Renal cortical epithelial cell (primary cell): ENCODE results near the gene CCDC24. TPM values are rescaled to one million over a fixed set of nuclear protein-coding genes. Genes with fewer than 3 reads are reported as not detected.

Experiments
- DNase-seq: peaks from one replicate; pipeline ENCODE4 v3.0.0-alpha.2; 2011; ENCODE audit warnings: low read depth
- total RNA-seq: library from RNA; depleted of rRNA; stranded (reverse); fragments of >200 nt; gene quantifications from 2 replicates; pipeline ENCODE4 v1.2.3, GENCODE V29; 2014

CCDC24 gene
- total RNA-seq, result 6.3 and 6.5 TPM in 2 replicates

DNA sequence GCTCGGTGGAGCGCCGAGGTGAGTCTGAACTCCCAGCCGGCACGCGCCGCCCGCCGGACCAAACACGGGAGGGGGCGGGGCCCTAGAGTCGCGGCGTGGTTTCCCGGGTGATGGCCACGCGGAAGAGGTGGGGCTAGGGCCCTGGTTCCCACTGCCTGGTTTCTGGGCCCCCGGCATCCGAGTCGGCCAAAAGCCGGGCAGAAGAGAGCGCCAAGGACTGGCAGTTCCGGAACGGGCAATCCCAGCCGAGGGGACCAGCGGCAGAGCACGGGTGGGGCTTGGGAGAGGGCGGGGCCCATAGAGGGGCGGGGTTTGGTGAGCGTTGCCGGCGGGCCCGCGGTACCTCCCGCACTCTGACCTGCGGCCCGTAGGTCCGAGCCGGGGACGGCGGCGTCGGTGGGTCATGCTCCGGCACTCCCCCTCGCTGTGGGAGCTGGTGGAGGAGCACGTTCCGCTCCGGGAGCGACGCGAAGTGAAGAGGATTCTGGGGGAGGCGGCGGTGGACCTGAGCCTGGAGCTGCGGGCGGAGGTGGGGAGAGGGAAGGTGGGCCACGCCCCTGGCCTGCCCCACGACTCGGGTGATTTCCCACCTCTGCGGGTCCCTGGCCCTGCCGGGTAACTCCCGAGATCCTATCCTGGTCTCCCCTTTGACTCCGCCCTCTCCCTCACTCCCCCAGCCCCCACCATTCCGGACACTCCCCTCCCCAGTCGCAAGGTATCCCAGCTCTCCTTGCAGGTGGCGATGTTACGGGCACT is at the start of gene CCDC24:
Gene CCDC24, plus strand, starts transcription at position 124 of the 756 bp plus-strand sequence. Its CDS starts 280 bp downstream, at position 404.
- peak; percentile 62 for DNase-seq

DNA sequence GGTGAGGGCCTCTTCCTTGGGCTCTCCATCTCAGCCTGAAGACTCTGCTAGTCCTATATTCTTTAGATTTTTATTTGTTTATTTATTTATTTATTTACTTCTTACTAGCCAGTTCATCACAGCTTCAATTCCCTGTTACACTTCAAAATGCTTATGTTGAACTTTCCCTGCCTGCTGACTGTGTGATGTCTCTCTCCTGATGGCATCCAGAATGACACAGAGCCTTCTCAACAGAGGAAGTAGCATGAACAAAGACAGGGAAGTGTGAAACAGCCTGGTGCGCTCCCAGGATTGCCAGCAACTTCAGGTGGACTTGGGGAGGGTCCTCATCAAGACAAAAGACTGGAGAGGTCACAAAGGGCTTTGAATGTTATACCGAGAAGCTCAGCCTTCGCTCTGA is 49.0 kb upstream of the CCDC24 start:
- no peak for DNase-seq

DNA sequence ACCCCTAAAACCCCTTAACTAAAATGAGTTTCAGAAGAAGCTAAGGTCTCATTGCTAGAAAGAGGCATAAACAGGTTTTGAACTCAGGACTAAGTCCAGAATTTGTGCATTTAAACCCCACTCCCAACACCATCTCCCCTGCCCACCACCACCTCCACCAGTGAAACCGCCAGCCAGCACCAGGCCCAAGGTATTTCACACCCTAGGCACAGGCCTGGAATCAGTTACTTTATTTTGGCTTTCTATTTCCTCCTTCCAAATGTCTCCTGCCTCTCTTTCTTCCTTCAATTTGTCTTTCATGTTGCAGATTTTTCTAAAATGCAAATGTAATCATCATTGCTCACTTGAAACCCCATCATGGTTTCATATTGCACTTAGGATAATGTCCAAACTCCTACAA is 46.5 kb upstream of the CCDC24 start:
- no peak for DNase-seq

- no peak for DNase-seq
Measured at GRCh38 chr1:43945674-43946235, 45.6 kb upstream of the CCDC24 start.

- DNase-seq, result peak; percentile 88
Measured at GRCh38 chr1:43946236-43947060, 45.0 kb upstream of the CCDC24 start, which contains the start of gene IPO13. Gene IPO13, plus strand, starts transcription at chr1:43946950. Its CDS starts 651 bp downstream, at chr1:43947601.

GRCh38 chr1:43947061-43947873 is 44.1 kb upstream of the CCDC24 start:
- no peak for DNase-seq

GRCh38 chr1:43947874-43948437 is 43.4 kb upstream of the CCDC24 start:
- no peak for DNase-seq

GRCh38 chr1:43949678-43950077 is 41.7 kb upstream of the CCDC24 start:
- DNase-seq, result no peak

- peak; percentile 89 for DNase-seq
Measured at GRCh38 chr1:43951021-43951985, 40.1 kb upstream of the CCDC24 start.

- no peak for DNase-seq
Measured at GRCh38 chr1:43952731-43953346, 38.6 kb upstream of the CCDC24 start.

DNA sequence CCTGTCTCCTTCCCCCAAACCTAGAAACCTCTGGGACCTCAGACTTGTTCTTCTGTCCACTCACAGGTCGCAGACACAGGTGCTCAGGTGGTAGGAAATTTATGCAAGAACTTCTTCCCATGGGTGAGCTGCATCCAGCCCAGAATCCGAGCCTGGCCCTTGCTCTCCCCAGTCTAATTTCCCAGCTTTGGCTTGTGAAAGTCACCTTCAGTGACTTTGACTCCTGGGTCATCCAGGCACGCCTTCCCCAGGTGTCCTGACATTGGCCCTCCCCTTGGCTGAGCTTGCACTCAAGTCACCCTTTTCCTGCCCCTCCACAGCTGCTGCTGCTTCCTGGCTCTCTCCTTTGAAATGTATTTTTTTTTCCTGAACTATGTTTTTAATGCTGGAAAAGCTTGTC is 38.0 kb upstream of the CCDC24 start:
- no peak for DNase-seq

- DNase-seq, result no peak
Measured at GRCh38 chr1:43954036-43954435, 37.4 kb upstream of the CCDC24 start.

DNA sequence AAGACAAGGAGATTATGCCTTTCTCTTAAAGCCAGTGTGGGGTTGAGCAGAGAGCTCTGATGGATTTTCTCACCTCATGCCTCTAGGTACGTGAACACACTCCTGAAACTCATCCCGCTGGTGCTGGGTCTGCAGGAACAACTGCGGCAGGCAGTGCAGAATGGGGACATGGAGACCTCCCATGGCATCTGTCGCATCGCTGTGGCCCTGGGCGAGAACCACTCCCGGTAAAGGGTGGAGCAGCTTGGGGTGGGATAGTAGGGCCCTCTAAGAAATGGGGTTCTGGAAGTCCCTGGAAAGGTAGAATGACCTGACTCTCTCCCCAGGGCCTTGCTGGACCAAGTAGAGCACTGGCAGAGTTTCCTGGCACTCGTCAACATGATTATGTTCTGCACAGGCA is 35.2 kb upstream of the CCDC24 start:
- DNase-seq, result no peak

- no peak for DNase-seq
Measured at GRCh38 chr1:43957407-43958040, 33.9 kb upstream of the CCDC24 start.

DNA sequence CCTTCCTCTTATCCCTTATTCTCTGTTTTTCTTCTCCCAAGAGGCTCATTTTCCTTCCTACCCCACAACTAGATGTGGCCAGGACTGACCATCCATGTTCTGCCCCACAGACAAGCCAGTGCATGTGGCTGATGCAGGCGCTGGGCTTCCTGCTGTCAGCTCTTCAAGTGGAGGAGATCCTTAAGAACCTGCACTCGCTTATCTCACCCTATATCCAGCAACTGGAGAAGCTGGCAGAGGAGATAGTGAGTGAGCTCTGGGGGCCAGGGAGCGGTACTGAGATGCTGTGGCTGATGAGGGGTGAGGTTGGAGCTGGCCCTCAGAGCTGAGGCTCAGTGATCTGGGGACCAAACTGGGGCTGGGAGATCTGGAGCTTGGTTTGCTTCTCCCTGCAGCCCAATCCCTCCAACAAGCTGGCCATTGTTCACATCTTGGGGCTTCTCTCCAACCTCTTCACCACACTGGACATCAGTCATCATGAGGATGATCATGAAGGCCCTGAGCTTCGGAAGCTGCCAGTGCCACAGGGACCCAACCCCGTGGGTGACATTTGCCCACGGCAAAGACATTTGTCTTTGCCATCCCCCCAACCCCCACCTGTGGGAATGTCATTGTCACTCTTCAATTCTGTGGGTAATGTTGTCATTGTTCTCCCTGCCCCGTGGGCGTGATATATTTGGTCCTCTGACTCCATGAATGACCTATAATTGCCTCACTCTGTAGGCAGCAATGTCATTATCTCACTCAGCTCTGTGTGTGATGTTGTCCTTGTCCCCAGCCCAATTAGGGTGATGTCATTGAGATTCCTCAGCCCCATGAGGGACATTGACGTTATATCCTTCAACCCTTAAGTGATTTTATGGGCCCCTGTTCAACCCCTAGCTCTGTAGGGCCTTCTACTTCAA is 32.8 kb upstream of the CCDC24 start:
- DNase-seq, result no peak

DNA sequence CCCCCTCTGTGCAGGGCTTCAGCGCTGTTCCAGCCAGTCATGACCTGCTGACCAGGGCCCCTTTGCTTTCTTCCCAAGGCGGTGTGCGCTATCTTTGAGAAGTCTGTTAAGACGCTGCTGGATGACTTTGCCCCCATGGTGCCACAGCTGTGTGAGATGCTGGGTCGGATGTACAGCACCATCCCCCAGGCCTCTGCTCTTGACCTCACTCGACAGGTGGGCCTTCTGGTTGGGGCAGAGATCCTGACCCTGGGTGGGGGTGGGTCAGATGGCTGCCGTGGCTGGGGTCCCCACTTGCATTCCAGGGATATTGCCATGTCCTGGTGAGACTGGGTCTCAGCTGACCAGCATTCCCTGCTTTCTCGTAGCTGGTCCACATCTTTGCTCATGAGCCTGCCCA is 30.6 kb upstream of the CCDC24 start:
- no peak for DNase-seq

GRCh38 chr1:43961692-43962091 is 29.7 kb upstream of the CCDC24 start:
- no peak for DNase-seq

DNA sequence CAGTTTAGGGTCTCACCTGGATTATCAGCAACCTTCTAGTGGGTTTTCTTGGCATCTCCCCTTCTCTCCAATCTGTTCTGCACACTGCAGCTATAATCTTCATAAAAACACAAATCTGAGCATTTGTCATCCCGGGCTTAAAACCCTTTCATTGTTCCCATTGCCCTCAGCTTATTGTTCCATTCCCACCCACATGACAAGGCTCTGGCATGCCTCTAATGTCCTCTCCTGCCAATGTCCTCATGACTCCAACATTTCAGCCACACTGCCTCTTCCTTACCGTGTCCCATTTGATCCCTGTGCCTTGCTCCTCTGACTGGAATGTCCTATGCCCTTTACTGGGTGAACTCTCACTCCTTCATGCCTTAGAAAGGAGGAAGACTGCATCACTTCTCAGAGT is 29.1 kb upstream of the CCDC24 start:
- no peak for DNase-seq
